Natural killer cell (primary cell): ENCODE measurements around the gene MTIF3. TPM values are rescaled to one million over a fixed set of nuclear protein-coding genes. Genes with fewer than 3 reads are reported as not detected.

Source experiments
- ATAC-seq, 3 donors: fragments of 150-1000 bp in 2 of 3; fragments of 200-7000 bp in 1 of 3; cut with Tn5 transposase; 1 replicate in 1 of 3; 2 replicates in 2 of 3; pipeline ENCODE4 v1.10.0; 2021; ENCODE audit warnings: mild to moderate bottlenecking in 2 of 3, moderate library complexity in 2 of 3
- DNase-seq, 2 donors: peaks; one replicate each; pipeline versions ENCODE4 v3.0.0 to v3.0.0-alpha.2; 2013 to 2021; ENCODE audit warnings: mixed read lengths in 1 of 2
- H3K27ac ChIP-seq: one replicate; pipeline ENCODE4 v1.5.1; 2013; ENCODE audit warnings: mild to moderate bottlenecking, low read length
- H3K27me3 ChIP-seq: one replicate; pipeline ENCODE4 v1.6.1; 2013; ENCODE audit warnings: low read length; ENCODE audit not compliant: control insufficient read depth, insufficient read depth
- H3K36me3 ChIP-seq: one replicate; pipeline ENCODE4 v1.6.1; 2013; ENCODE audit warnings: low read length; ENCODE audit not compliant: control insufficient read depth, insufficient read depth
- H3K4me1 ChIP-seq: one replicate; pipeline ENCODE4 v1.6.1; 2013; ENCODE audit warnings: low read length; ENCODE audit not compliant: control insufficient read depth, insufficient read depth
- H3K4me3 ChIP-seq: one replicate; pipeline ENCODE4 v1.5.1; 2013; ENCODE audit warnings: low read length
- H3K9me3 ChIP-seq: one replicate; pipeline ENCODE4 v1.6.1; 2013; ENCODE audit warnings: low read length; ENCODE audit not compliant: control insufficient read depth, insufficient read depth
- H3K27ac Mint-ChIP-seq, 2 donors: one replicate each; pipeline ENCODE4 v1.8.0; 2022; ENCODE audit warnings: mild to moderate bottlenecking in 2 of 2, mixed read lengths in 2 of 2, moderate library complexity in 1 of 2
- H3K27me3 Mint-ChIP-seq, 2 donors: one replicate each; pipeline ENCODE4 v1.8.0; 2022; ENCODE audit warnings: low read depth in 2 of 2, mixed read lengths in 2 of 2
- H3K36me3 Mint-ChIP-seq: one replicate; pipeline ENCODE4 v1.8.0; 2022; ENCODE audit warnings: mixed read lengths
- H3K4me1 Mint-ChIP-seq, 2 donors: one replicate each; pipeline ENCODE4 v1.8.0; 2022; ENCODE audit warnings: mixed read lengths in 2 of 2
- H3K4me3 Mint-ChIP-seq: one replicate; pipeline ENCODE4 v1.8.0; 2022; ENCODE audit warnings: mild to moderate bottlenecking, moderate library complexity, mixed read lengths
- H3K9me3 Mint-ChIP-seq, 2 donors: one replicate each; pipeline ENCODE4 v1.8.0; 2022; ENCODE audit warnings: mixed read lengths in 2 of 2
- CTCF ChIP-seq: fragments of 200-600 bp; IDR thresholded peaks from one replicate; pipeline ENCODE4 v1.8.0; 2022; ENCODE audit warnings: antibody characterized with exemption
- WGBS: methylation state at CpG from one replicate; pipeline ENCODE4 v1.1.7; 2013; ENCODE audit warnings: missing lambda C conversion rate; ENCODE audit not compliant: insufficient coverage; 5-methylcytosine and 5-hydroxymethylcytosine counted together
- intact Hi-C: fragments of 100-400 bp; cut with micrococcal nuclease; formaldehyde crosslinking; loops from one replicate; pipeline ENCODE4 v1.14.2; 2022
- total RNA-seq, 4 donors: library from RNA; stranded (reverse); fragments of 120-200 nt in 1 of 4; gene quantifications; one replicate each; pipeline versions ENCODE4 v1.2.3 to v1.2.4, GENCODE V29; 2013 to 2022

MTIF3 gene
- total RNA-seq, 3 donors from 2014 or later (not counting 1 experiment from before 2014, with no cell fraction given): 30.2 to 56.6 (median 36.8) TPM

GRCh38 chr13:27450921-27451471 is 632 bp upstream of the MTIF3 start:
- TF ChIP-seq CTCF: no peak

GRCh38 chr13:27449081-27449603 is 1.2 kb downstream of the MTIF3 start:
- peaks cover 20% of the 10 kb centered on the region for H3K4me1 ChIP-seq
- Mint-ChIP-seq H3K9me3 (no peaks in the 10 kb centered on the region), H3K36me3 (no peaks in the 10 kb centered on the region), H3K27ac (peak overlapping the region; percentile 97 to 98), H3K4me3 (peak overlapping the region; percentile 95), H3K27me3 (no peaks in the 10 kb centered on the region), H3K4me1 (peaks cover 41 to 47% of the 10 kb centered on the region in 2 donors)
- H3K27me3 ChIP-seq: no peaks in the 10 kb centered on the region
- intact Hi-C loops: no loop called here
- TF ChIP-seq CTCF: no peak
- no peaks in the 10 kb centered on the region for H3K9me3 ChIP-seq
- peak overlapping the region; percentile 84 for H3K4me3 ChIP-seq
- H3K36me3 ChIP-seq: no peaks in the 10 kb centered on the region
- WGBS: 63% methylated on average over 15 of the region's 15 CpGs
- H3K27ac ChIP-seq: peak overlapping the region; percentile 94
- ATAC-seq (no peak), DNase-seq (peak in 1 of 2 donors; percentile 17)

More at GRCh38 chr13:27450921-27451471, 632 bp upstream of the MTIF3 start:
- intact Hi-C loops: loop anchor here (1.0 to 10.0 kb wide), 5 partner anchors 25 to 688 kb away; partner anchors contain the start of genes POLR1D and RPL21
- Histone ChIP-seq H3K4me3 (peak overlapping the region; percentile 84), H3K27ac (peak overlapping the region; percentile 94), H3K27me3 (no peaks in the 10 kb centered on the region), H3K36me3 (no peaks in the 10 kb centered on the region), H3K9me3 (no peaks in the 10 kb centered on the region), H3K4me1 (peaks cover 24% of the 10 kb centered on the region)
- Mint-ChIP-seq H3K27ac (peak overlapping the region; percentile 97 to 98), H3K4me1 (peaks cover 44 to 57% of the 10 kb centered on the region in 2 donors), H3K9me3 (no peaks in the 10 kb centered on the region), H3K27me3 (no peaks in the 10 kb centered on the region), H3K36me3 (no peaks in the 10 kb centered on the region), H3K4me3 (peak overlapping the region; percentile 95)
- ATAC-seq: no peak
- DNase-seq: peak; percentile 42 to 47
- WGBS: under 1% methylated on average over 34 of the region's 34 CpGs

- Histone ChIP-seq H3K36me3 (no peaks in the 10 kb centered on the region), H3K27me3 (no peaks in the 10 kb centered on the region), H3K27ac (peak overlapping the region; percentile 28), H3K4me1 (peaks cover 20% of the 10 kb centered on the region), H3K9me3 (no peaks in the 10 kb centered on the region), H3K4me3 (no peak overlapping the region)
- intact Hi-C loops: no loop called here
- Mint-ChIP-seq H3K4me1 (peaks cover 41 to 47% of the 10 kb centered on the region in 2 donors), H3K4me3 (no peak overlapping the region), H3K27me3 (no peaks in the 10 kb centered on the region), H3K36me3 (no peaks in the 10 kb centered on the region), H3K9me3 (no peaks in the 10 kb centered on the region), H3K27ac (peak overlapping the region; percentile 97 to 98)
- 87% methylated on average over 3 of the region's 4 CpGs for WGBS
- no peak for ATAC-seq
- no peak for DNase-seq
- no peak for TF ChIP-seq CTCF
These were observed 2.1 kb downstream of the MTIF3 start for GRCh38 chr13:27448308-27448707.
